Suprapubic skin (tissue), 4 donors: Measurements from ENCODE around the gene SYPL1. TPM values are rescaled to one million over a fixed set of nuclear protein-coding genes. Genes with fewer than 3 reads are reported as not detected.

Experiments
- DNase-seq, 2 donors: peaks; one replicate each; pipeline ENCODE4 v3.0.0-alpha.2; 2019; ENCODE audit warnings: low spot score in 2 of 2
- H3K27ac ChIP-seq: fragments of 200-600 bp; sonication (generic); one replicate; pipeline ENCODE4 v1.5.1; 2019
- H3K27me3 ChIP-seq: fragments of 200-600 bp; sonication (generic); one replicate; pipeline ENCODE4 v1.5.1; 2019
- H3K36me3 ChIP-seq: fragments of 200-600 bp; sonication (generic); one replicate; pipeline ENCODE4 v1.5.1; 2019
- H3K4me1 ChIP-seq: fragments of 200-600 bp; sonication (generic); one replicate; pipeline ENCODE4 v1.5.1; 2019
- H3K4me3 ChIP-seq: fragments of 200-600 bp; sonication (generic); one replicate; pipeline ENCODE4 v1.5.1; 2019; ENCODE audit warnings: mild to moderate bottlenecking
- H3K9me3 ChIP-seq: fragments of 200-600 bp; sonication (generic); one replicate; pipeline ENCODE4 v1.5.1; 2019
- EP300 ChIP-seq: sonication (generic); formaldehyde crosslinking; IDR thresholded peaks from one replicate; pipeline ENCODE4 v1.6.1; 2017; ENCODE audit warnings: antibody characterized with exemption
- POLR2A ChIP-seq, 2 donors: fragments of 450-650 bp; IDR thresholded peaks; one replicate each; pipeline ENCODE4 v1.6.1; 2017; ENCODE audit warnings: antibody characterized with exemption in 2 of 2, mild to moderate bottlenecking in 2 of 2, moderate library complexity in 2 of 2
- POLR2AphosphoS5 ChIP-seq, 3 donors: sonication (generic); formaldehyde crosslinking; IDR thresholded peaks; one replicate each; pipeline ENCODE4 v1.6.1; 2017; ENCODE audit warnings: antibody characterized with exemption in 3 of 3
- WGBS: methylation state at CpG from one replicate; pipeline ENCODE4 v1.1.5; 2018; 5-methylcytosine and 5-hydroxymethylcytosine counted together
- total RNA-seq, 4 donors: library from RNA; depleted of rRNA; stranded (reverse); fragments of >200 nt; gene quantifications; one replicate each; pipeline ENCODE4 v1.1.0, GENCODE V29; 2016
- TF ChIP-seq, protein P1 (sequence below), 2 donors: fragments of 200-600 bp in 1 of 2; fragments of 450-650 bp in 1 of 2; sonication (generic) in 1 of 2; IDR thresholded peaks; one replicate each; pipeline ENCODE4 v1.5.1; 2016 to 2019; ENCODE audit warnings: antibody characterized with exemption in 2 of 2, mild to moderate bottlenecking in 1 of 2, moderate library complexity in 1 of 2

Gene SYPL1
- total RNA-seq, 4 donors from 2014 or later, result 71.3 to 115 (median 99.3) TPM

DNA sequence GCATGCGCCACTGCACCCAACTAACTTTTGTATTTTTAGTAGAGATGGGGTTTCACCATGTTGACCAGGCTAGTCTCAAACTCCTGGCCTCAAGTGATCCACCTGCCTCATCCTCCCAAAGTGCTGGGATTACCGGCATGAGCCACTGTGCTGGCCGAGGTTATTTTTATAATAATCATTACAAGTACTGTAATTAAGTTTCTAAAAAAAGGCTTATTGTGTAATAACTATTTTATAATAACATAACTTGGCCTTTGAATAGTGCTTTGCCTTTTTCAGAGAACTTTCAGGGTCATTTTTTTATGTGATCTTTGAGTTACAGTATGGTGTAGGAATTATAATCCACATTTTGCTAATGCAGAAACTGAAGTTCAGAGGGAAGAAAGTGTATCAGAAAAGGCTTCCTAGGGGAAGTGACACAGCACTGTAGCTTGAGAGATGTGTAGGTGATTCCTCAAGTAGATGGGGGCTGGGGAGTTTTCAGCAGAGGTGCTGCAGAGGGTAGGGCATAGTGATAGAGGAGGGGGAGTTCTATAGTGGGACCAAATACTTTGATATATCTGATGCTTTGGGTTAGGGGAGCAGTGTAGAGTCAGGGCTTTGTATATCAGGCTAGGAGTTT is 9.2 kb upstream of the SYPL1 start:
- DNase-seq, result no peak
- no peaks in the 10 kb centered on the region for H3K36me3 ChIP-seq
- TF ChIP-seq, protein P1, sequence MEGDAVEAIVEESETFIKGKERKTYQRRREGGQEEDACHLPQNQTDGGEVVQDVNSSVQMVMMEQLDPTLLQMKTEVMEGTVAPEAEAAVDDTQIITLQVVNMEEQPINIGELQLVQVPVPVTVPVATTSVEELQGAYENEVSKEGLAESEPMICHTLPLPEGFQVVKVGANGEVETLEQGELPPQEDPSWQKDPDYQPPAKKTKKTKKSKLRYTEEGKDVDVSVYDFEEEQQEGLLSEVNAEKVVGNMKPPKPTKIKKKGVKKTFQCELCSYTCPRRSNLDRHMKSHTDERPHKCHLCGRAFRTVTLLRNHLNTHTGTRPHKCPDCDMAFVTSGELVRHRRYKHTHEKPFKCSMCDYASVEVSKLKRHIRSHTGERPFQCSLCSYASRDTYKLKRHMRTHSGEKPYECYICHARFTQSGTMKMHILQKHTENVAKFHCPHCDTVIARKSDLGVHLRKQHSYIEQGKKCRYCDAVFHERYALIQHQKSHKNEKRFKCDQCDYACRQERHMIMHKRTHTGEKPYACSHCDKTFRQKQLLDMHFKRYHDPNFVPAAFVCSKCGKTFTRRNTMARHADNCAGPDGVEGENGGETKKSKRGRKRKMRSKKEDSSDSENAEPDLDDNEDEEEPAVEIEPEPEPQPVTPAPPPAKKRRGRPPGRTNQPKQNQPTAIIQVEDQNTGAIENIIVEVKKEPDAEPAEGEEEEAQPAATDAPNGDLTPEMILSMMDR (IDR thresholded peaks at IDR 0.05), result no peak
- TF ChIP-seq EP300 (no peak), POLR2A (IDR thresholded peaks at IDR 0.05) (no peak), POLR2AphosphoS5 (IDR thresholded peaks at IDR 0.05) (no peak)
- WGBS, result 72% methylated on average over 3 of the region's 3 CpGs
- no peak overlapping the region for H3K4me3 ChIP-seq
- H3K27ac ChIP-seq, result no peak overlapping the region
- no peaks in the 10 kb centered on the region for H3K9me3 ChIP-seq
- H3K4me1 ChIP-seq, result no peaks in the 10 kb centered on the region
- H3K27me3 ChIP-seq, result no peaks in the 10 kb centered on the region

DNA sequence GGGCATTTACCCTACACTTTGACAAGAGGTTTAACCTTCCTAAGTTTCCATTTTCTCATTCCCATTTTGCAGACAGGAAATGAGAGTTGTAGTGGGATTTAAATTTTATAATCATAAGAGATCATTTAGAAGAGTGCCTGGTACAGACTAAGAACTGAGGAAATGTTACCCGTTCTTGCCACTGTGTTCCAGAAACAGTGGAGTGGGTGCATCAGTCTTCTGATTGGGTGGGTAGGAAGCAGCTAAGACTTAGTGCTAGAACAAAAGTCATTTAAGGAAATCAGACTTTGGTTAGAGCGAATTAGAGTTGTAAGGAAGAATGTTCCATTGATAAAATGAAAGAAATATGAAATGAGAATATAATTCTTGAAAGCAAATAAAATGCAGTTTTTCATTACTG is 8.4 kb upstream of the SYPL1 start:
- WGBS, result 89% methylated on average over 2 of the region's 2 CpGs
- no peak for TF ChIP-seq POLR2AphosphoS5 (IDR thresholded peaks at IDR 0.05)
- TF ChIP-seq, protein P1 (IDR thresholded peaks at IDR 0.05), result no peak
- no peak for TF ChIP-seq POLR2A (IDR thresholded peaks at IDR 0.05)
- TF ChIP-seq EP300, result no peak
- H3K4me3 ChIP-seq, result no peak overlapping the region

DNA sequence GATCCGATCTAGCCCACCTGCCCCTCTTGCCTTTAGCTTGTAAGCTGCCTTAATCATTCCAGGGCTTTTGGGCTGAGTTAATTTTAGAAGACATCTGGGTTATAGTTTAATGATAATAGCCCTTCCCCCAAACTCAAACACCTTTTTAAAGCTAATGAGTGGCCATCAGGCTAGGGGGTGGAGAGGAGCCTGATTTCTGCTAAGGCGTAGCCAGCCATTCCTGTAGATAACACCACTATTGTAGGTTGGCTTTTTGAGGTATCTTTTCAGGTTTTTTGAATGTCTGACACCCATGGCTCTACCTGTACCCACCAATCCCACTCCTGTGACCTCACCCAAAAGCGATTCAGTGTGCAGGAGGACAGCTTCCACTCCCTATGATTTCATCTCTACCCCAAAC is 7.6 kb upstream of the SYPL1 start:
- H3K36me3 ChIP-seq, result no peaks in the 10 kb centered on the region
- 93% methylated on average over 3 of the region's 3 CpGs for WGBS

More for the DNA sequence above, 8.4 kb upstream of the SYPL1 start:
- Histone ChIP-seq H3K27ac (no peak overlapping the region), H3K27me3 (no peaks in the 10 kb centered on the region), H3K36me3 (no peaks in the 10 kb centered on the region), H3K9me3 (no peaks in the 10 kb centered on the region), H3K4me1 (no peaks in the 10 kb centered on the region)
- DNase-seq, result no peak

DNA sequence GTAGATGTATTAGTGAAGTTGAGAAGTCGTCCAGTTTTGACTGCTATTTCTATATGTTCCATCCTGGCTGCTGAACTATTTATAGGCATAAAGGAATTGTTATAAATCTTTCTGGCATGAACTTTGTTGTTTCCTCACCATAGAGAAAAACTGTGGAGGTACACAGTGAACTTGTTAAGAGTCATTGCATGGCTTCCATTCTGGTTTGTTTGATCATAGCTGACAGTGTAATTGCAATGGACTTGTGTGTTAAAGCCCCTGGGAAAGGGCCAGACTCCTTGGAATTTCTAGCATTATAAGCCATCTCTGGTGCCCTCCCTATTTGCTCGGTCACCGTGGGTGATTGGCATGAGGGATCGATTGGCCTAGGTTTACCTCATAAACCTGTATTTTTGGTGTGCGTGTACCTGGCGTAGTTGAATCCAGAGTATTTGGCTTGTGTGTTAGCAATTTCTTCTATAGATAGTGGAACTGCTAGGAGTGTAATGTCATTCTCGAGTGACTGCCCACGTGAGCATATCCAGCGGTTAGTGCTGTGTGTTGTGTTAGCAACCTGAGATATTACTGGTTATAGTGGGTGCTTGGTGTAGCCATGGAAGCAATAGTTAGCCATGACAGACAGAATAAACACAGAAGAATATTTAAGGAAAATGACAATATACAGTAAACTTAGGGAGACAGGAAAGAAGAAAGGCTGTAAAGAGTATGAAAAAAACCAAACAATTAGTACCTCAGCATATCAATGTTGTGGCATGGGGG is 5.9 kb upstream of the SYPL1 start:
- DNase-seq, result no peak
- 91% methylated on average over 9 of the region's 9 CpGs for whole genome bisulfite sequencing
- no peak for TF ChIP-seq POLR2AphosphoS5 (IDR thresholded peaks at IDR 0.05)
- Histone ChIP-seq H3K27me3 (no peaks in the 10 kb centered on the region), H3K9me3 (no peaks in the 10 kb centered on the region), H3K4me1 (peaks cover 4% of the 10 kb centered on the region), H3K27ac (no peak overlapping the region), H3K4me3 (no peak overlapping the region), H3K36me3 (no peaks in the 10 kb centered on the region)

More for the DNA sequence above, 7.6 kb upstream of the SYPL1 start:
- Histone ChIP-seq H3K27me3 (no peaks in the 10 kb centered on the region), H3K27ac (no peak overlapping the region), H3K9me3 (no peaks in the 10 kb centered on the region), H3K4me3 (no peak overlapping the region), H3K4me1 (no peaks in the 10 kb centered on the region)
- no peak for DNase-seq
- TF ChIP-seq EP300 (no peak), POLR2AphosphoS5 (IDR thresholded peaks at IDR 0.05) (no peak)

DNA sequence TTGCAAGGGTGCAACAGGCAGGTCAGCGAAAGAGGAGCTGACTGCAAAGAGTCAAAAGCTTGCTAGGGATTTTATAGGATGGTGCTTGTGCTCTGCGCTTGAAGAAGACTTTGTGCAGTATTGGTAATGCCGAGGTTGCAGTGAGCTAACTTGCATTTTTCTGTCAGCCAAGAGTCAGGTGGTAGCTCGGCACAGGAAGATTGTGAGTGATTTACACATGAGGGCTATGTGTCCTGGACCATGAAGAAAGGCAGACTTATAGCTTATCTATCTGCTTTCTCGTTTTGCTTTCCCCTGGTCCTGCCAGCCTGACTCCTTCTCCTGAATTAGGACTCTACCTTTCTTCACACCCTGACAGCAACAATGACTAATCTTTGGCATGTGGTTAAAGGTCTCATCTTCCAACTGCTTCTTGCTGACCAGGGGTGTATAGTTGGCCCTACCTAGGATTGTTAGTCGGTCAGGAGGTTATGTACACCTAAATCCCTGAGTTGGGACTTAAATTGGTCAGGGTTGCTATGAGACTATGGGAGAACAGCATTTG is 4.1 kb upstream of the SYPL1 start:
- no peak overlapping the region for H3K4me3 ChIP-seq
- DNase-seq, result no peak
- no peaks in the 10 kb centered on the region for H3K36me3 ChIP-seq
- H3K27me3 ChIP-seq, result no peaks in the 10 kb centered on the region
- TF ChIP-seq, protein P1 (IDR thresholded peaks at IDR 0.05), result no peak
- no peak for TF ChIP-seq POLR2A (IDR thresholded peaks at IDR 0.05)
- no peak for TF ChIP-seq POLR2AphosphoS5 (IDR thresholded peaks at IDR 0.05)
- no peak for TF ChIP-seq EP300
- H3K9me3 ChIP-seq, result no peaks in the 10 kb centered on the region
- 79% methylated on average over 6 of the region's 6 CpGs for WGBS
- H3K4me1 ChIP-seq, result peaks cover 9% of the 10 kb centered on the region
- H3K27ac ChIP-seq, result no peak overlapping the region

DNA sequence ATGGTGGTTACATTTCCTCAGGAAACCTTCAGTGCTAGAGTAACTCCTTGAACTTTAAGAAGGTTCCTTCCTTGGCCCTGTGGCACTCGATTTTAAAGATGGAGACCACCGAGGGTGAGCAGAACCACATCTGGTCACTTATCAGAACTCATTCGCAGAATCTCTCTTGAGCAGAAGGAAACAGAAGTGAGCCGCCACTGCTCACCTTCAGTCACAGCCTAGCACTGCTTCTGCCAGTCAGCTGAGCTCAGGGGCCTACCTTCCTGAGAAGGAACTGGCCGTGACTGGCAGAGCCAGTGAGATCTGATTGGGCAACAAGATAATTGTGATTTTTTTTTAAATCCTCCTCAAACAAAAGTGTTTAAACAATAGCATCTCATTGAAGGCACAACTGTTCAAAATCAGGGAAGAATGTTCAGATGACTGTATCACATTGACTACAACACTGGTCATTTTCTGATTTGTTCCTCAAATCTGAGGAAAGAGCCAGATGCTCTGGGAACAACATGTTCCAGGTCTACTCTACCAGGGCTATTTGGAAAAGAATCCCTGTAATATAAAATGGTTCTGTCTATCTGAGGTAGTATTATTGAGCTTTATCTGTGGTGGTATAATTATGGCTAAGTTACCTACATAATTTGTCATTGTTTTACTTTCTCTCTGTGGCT is 2.7 kb upstream of the SYPL1 start:
- Histone ChIP-seq H3K9me3 (no peaks in the 10 kb centered on the region), H3K4me1 (peaks cover 21% of the 10 kb centered on the region), H3K4me3 (no peak overlapping the region), H3K27ac (peak overlapping the region; percentile 60), H3K36me3 (no peaks in the 10 kb centered on the region), H3K27me3 (no peaks in the 10 kb centered on the region)
- WGBS, result 85% methylated on average over 5 of the region's 5 CpGs
- TF ChIP-seq EP300, result peak; percentile 13
- TF ChIP-seq POLR2A (IDR thresholded peaks at IDR 0.05), result no peak
- no peak for DNase-seq
